HG03039 (cell line): ENCODE data around the gene PCDHGA4.
"Not testable (repeated sequence)": the region's sequence is repeated elsewhere in the genome, so short reads cannot be mapped to it uniquely, and the experiment has no call there.

ENCODE experiments used
- ATAC-seq: cut with Tn5 transposase; IDR thresholded peaks from one replicate; pipeline ENCODE4 v1.9.1; 2021; ENCODE audit warnings: mild to moderate bottlenecking, moderate library complexity; ENCODE audit not compliant: unreplicated experiment

The PCDHGA4 gene

DNA sequence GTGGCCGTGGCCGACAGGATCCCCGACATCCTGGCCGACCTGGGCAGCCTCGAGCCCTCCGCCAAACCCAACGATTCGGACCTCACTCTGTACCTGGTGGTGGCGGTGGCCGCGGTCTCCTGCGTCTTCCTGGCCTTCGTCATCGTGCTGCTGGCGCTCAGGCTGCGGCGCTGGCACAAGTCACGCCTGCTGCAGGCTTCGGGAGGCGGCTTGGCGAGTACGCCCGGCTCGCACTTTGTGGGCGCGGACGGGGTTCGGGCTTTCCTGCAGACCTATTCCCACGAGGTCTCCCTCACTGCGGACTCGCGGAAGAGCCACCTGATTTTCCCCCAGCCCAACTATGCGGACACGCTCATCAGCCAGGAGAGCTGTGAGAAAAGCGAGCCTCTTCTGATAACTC is 8.8 kb upstream of the PCDHGA4 start:
- not testable (repeated sequence) for ATAC-seq

DNA sequence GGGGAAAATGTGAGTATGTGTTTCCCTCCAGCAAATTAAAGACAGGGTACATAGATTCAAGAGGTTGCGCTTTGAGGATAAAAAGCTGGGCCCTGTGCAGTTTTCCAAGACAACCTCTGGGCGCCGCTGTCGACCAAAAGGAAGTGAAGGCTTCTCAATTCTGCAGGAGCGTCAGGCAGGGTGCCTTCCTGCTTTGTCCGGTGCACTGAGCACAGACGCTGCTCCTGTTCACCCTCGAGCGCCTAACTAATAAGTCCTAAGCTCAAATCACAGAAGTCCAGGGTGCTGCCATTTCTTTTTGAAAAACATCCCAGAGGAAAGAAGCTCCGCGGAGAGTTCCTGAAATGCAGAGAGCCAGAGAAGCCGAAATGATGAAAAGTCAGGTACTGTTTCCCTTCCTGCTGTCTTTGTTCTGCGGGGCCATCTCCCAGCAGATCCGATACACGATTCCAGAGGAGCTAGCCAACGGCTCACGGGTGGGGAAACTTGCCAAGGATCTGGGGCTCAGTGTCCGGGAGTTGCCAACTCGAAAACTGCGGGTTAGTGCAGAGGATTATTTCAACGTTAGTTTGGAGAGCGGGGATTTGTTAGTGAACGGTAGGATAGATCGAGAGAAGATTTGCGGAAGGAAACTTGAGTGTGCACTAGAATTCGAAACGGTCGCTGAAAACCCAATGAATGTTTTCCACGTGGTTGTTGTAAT is 4.8 kb upstream of the PCDHGA4 start, which contains the start of gene PCDHGB1:
TSS of gene PCDHGB1 (plus strand) at position 183 of the 703 bp plus-strand sequence. CDS start at position 345, 162 bp downstream.
- no peak for ATAC-seq

DNA sequence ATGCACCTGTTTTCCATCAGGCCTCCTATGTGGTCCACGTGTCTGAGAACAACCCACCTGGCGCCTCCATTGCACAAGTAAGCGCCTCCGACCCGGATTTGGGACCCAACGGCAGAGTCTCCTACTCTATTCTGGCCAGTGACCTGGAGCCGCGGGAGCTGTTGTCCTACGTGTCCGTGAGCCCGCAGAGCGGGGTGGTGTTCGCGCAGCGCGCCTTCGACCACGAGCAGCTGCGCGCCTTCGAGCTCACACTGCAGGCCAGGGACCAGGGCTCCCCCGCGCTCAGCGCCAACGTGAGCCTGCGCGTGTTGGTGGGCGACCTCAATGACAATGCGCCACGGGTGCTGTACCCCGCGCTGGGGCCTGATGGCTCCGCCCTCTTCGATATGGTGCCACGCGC is 3.2 kb upstream of the PCDHGA4 start:
- no peak for ATAC-seq

DNA sequence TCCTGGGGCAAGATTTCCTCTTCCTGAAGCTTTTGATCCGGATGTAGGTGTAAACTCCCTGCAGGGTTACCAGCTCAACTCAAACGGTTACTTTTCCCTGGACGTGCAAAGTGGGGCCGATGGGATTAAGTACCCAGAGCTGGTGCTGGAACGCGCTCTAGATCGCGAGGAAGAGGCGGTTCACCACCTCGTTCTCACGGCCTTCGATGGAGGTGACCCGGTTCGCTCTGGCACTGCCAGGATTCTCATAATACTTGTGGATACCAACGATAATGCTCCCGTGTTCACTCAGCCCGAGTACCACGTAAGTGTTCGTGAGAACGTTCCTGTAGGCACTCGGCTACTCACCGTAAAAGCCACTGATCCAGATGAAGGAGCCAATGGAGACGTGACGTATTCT is 820 bp downstream of the PCDHGA4 start:
- ATAC-seq = no peak

DNA sequence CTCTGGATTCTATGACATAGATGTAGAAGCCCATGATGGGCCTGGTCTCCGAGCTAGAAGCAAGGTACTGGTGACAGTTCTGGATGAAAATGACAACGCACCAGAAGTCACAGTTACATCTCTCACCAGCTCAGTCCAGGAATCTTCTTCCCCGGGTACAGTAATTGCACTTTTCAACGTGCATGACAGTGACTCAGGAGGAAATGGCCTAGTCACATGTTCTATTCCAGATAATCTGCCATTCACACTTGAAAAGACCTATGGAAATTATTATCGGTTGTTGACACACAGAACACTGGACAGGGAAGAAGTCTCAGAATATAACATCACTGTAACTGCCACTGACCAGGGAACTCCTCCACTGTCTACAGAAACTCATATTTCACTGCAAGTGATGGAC is 1.3 kb downstream of the PCDHGA4 start:
- ATAC-seq = no peak

DNA sequence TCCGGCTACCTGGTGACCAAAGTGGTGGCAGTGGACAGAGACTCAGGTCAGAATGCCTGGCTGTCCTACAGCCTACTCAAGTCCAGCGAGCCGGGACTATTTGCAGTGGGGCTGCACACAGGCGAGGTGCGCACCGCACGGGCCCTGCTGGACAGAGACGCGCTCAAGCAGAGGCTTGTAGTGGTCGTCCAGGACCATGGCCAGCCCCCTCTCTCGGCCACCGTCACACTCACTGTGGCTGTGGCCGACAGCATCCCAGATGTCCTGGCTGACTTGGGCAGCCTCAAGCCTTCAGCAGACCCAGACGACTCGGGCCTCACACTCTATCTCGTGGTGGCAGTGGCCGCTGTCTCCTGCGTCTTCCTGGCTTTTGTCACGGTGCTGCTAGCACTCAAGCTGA is 2.1 kb downstream of the PCDHGA4 start:
- no peak for ATAC-seq

DNA sequence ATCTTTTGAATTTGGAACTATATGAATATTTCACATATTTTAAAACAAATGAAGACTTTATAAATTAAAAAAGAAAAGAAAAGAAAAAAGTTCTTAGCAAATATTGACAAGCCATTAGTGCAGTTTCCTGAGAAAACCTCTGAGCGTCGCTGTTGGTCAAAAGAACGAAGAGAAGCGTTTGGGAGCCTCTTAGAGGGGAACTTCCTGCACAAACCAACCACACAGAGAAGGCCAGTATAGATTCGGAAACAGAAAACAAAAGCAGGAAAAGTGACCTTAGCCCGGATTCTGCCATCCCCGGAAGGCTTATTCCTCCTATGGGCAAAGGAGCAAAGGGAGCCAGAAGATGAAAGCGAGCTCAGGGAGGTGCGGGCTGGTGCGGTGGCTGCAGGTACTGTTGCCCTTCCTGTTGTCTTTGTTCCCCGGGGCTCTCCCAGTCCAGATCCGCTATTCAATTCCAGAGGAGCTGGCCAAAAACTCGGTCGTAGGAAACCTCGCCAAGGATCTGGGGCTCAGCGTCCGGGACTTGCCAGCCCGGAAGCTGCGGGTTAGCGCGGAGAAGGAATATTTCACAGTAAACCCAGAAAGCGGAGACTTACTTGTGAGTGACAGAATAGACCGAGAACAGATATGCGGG is 5.1 kb downstream of the PCDHGA4 start, which contains the start of gene PCDHGB2:
TSS of gene PCDHGB2 (plus strand) at position 205 of the 637 bp plus-strand sequence. CDS start at position 347, 142 bp downstream.
- no peak for ATAC-seq

DNA sequence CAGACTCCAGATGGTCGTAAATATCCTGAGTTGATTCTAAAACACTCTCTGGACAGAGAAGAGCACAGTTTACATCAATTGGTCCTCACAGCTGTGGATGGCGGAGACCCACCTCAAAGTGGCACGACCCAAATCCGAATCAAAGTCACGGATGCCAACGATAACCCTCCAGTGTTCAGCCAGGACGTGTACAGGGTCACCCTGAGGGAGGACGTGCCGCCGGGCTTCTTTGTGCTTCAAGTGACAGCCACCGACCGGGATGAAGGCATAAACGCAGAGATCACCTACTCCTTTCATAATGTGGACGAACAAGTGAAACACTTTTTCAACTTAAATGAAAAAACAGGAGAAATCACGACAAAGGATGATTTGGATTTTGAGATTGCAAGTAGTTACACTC is 5.9 kb downstream of the PCDHGA4 start:
- ATAC-seq = no peak

DNA sequence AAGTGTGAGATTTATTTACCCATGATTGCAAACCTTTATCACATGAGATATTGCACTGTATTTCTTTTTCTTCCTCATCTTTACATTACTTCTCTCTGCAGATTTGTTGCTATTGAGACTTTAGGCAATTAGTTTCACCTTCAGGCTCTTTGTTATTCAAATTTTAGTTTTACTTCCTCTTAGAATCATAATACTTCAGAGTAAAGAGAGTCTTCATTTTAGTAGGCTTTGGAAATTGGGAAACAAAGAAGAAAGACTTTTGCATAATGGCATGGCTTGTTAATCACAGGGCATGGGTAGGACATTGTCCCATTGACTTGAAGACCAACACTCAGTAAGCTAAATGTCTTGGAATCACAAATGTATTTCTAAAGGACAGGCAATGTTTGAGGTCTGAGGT is 7.9 kb downstream of the PCDHGA4 start:
- ATAC-seq = no peak

DNA sequence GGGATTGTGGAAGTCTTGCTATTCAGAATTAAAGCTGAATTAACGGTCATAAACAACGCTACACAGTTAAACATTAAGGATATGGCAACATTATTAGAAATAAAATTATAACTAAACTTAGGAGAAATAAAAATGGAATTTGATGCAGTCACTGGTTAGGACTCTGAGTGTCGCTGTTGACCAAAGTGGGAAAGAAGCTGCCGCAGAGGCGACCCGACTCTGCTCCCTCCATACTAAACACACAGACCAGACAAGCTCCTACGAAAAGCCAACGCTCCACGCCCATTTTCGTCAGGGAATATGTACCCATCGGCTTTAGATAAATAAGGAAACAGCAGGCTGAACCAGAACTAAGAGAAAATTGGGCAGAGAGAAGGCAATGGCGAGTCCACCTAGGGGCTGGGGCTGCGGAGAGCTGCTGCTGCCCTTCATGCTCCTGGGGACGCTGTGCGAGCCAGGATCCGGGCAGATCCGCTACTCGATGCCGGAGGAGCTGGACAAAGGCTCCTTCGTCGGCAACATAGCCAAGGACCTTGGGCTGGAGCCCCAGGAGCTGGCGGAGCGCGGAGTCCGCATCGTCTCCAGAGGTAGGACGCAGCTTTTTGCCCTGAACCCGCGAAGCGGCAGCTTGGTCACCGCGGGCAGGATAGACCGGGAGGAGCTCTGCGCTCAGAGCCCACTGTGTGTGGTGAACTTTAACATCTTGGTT is 9.3 kb downstream of the PCDHGA4 start, which contains the start of gene PCDHGA5:
TSS of gene PCDHGA5 (plus strand) at position 211 of the 709 bp plus-strand sequence. CDS start at position 380, 169 bp downstream.
- no peak for ATAC-seq

DNA sequence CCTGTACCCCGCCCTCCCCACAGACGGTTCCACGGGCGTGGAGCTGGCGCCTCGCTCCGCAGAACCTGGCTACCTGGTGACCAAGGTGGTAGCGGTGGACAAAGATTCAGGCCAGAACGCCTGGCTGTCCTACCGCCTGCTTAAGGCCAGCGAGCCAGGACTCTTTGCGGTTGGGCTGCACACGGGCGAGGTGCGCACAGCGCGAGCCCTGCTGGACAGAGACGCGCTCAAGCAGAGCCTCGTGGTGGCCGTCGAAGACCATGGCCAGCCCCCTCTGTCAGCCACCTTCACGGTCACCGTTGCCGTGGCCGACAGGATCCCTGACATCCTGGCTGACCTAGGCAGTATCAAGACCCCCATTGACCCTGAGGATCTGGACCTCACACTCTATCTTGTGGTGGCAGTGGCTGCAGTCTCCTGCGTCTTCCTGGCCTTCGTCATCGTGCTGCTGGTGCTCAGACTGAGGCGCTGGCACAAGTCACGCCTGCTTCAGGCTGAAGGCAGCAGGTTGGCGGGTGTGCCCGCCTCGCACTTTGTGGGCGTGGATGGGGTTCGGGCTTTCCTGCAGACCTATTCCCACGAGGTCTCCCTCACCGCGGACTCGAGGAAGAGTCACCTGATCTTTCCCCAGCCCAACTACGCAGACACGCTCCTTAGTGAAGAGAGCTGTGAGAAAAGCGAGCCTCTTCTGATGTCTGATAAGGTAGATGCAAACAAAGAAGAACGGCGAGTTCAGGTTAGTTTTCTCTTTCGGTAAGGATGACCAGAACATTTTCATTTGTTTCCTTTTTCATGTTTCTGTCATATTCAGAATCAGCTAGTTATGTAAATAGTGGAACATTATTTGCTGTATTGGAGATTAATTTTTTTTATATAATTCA is 11.4 kb downstream of the PCDHGA4 start:
- ATAC-seq = no peak

DNA sequence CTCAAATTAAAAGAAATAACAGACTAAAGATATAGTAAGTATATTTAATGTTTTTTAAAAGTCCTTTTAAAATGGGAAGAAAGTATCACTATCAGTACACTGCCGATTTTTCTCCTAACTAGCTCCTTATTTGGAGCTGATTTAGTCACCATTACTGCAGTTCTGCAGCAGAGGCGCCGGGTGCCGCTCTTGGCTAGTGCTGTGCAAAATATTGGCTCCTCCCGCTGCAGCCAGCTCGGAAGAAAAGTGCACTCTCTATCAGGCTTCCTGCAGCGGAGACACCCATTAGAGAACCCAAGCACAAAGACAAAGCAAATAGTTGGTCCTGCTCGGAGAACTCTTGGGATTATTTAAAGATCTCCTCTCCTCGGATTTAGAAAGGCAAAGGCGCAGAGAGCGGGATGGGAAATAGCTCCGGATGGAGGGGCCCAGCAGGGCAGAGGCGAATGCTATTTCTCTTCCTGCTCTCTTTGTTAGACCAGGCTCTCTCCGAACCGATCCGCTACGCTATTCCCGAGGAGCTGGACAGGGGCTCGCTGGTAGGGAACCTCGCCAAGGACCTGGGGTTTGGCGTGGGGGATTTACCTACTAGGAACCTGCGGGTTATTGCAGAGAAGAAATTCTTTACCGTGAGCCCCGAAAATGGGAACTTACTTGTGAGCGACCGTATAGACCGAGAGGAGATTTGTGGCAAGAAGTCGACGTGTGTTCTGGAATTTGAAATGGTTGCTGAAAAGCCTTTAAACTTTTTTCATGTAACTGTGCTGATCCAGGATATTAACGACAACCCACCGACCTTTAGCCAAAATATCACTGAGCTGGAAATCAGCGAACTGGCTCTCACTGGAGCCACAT is 15.4 kb downstream of the PCDHGA4 start, which contains the start of gene PCDHGB3:
TSS of gene PCDHGB3 (plus strand) at position 249 of the 855 bp plus-strand sequence. CDS start at position 402, 153 bp downstream.
- no peak for ATAC-seq

DNA sequence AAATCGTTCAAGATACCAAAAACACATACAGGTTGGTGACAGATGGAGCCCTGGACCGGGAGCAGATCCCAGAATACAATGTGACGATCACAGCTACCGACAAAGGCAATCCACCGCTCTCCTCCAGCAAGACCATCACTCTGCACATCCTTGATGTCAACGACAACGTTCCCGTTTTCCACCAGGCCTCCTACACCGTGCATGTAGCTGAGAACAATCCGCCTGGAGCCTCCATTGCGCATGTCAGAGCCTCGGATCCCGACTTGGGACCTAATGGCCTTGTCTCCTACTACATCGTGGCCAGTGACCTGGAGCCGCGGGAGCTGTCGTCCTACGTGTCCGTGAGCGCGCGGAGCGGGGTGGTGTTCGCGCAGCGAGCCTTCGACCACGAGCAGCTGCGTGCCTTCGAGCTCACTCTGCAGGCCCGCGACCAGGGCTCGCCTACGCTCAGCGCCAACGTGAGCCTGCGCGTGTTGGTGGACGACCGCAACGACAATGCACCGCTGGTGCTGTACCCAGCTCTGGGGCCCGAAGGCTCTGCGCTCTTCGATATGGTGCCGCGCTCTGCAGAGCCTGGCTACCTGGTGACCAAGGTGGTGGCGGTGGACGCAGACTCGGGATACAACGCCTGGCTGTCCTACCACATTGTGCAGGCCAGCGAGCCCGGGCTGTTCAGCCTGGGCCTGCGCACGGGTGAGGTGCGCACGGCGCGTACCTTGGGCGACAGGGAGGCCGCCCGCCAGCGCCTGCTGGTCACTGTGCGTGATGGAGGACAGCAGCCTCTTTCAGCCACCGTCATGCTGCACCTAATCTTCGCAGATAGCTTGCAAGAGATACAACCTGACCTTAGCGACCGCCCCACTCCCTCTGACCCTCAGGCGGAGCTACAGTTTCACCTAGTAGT is 17.0 kb downstream of the PCDHGA4 start:
- ATAC-seq = no peak

DNA sequence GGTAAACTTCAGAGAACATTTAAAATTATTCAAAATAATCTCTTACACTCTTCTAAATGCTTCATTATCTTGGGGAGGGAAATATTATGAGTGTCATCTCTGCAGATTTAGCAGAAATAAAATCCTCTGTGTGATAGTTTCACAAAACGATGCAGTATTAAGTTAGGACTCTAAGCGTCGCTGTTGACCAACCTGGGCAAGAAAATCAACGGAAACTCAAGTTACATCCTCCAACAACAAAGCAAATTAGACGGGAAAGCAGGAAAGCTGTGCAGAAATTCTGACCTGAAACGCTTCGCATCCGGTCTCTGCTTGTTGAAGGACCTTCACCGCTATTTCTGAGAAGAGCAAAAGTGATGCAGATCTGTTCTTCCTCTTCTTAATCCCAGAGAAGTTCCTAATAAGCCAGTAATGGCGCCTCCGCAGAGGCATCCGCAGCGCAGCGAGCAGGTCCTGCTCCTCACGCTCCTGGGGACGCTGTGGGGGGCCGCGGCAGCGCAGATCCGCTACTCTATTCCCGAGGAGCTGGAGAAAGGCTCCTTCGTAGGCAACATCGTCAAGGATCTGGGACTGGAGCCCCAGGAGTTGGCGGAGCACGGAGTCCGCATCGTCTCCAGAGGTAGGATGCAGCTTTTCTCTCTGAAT is 19.0 kb downstream of the PCDHGA4 start, which contains the start of gene PCDHGA6:
TSS of gene PCDHGA6 (plus strand) at position 219 of the 645 bp plus-strand sequence. CDS start at position 412, 193 bp downstream.
- no peak for ATAC-seq

DNA sequence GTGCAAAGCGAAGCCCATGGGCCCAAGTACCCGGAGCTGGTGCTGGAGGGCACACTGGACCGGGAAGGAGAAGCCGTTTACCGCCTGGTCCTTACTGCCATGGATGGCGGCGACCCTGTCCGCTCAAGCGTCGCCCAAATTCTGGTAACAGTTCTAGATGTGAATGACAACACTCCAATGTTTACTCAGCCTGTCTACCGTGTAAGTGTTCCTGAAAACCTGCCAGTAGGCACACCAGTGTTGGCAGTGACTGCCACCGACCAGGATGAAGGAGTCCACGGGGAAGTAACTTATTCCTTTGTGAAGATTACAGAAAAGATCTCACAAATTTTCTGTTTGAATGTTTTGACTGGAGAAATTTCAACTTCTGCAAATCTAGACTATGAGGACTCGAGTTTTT is 19.8 kb downstream of the PCDHGA4 start:
- no peak for ATAC-seq

DNA sequence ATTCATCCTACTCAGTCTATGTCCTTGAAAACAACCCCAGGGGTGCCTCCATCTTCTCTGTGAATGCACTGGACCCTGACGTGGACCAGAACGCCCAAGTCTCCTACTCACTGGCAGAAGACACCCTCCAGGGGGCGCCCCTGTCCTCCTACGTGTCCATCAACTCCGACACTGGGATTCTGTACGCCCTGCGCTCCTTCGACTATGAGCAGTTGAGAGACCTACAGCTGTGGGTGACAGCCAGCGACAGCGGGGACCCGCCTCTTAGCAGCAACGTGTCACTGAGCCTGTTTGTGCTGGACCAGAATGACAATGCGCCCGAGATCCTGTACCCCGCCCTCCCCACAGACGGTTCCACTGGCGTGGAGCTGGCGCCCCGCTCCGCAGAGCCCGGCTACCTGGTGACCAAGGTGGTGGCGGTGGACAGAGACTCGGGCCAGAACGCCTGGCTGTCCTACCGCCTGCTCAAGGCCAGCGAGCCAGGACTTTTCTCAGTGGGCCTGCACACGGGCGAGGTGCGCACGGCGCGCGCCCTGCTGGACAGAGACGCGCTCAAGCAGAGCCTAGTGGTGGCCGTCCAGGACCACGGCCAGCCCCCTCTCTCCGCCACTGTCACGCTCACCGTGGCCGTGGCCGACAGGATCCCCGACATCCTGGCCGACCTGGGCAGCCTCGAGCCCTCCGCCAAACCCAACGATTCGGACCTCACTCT is 20.8 kb downstream of the PCDHGA4 start:
- not testable (repeated sequence) for ATAC-seq
